ENCODE data around the gene NSD1. TPM values are rescaled to one million over a fixed set of nuclear protein-coding genes. Genes with fewer than 3 reads are reported as not detected.

The NSD1 gene
- total and polyA plus RNA-seq, 2 of the 4 experiments (the other 2 are of a cell fraction): 7.7 to 31.0 TPM

DNA sequence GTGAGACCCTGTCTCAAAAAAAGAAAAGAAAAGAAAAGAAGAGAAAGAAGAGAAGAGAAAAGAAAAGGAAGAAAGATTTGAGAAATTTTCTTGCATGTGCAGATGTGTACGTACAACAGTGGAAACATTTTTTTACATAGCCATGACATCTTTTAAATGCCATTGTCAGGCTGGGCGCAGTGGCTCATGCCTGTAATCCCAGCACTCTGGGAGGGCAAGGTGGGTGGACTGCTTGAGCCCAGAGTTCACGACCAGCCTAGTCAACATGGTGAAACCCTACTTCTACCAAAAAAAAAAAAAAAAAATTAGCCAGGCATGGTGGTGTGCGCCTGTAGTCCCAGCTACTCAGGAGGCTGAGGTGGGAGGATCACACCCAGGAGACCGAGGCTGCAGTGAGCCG is 211.3 kb downstream of the NSD1 start:
- no peak for TF ChIP-seq NFE2L2 (IDR thresholded peaks at IDR 0.05; ENCODE audit: low read depth, low read length)
- TF ChIP-seq SMC3 (IDR thresholded peaks at IDR 0.05; ENCODE audit: low read depth, low read length): no peak
- TF ChIP-seq CEBPB (IDR thresholded peaks at IDR 0.05; ENCODE audit: low read depth, low read length): no peak
- TF ChIP-seq MAFK (IDR thresholded peaks at IDR 0.05; ENCODE audit: low read depth, low read length): no peak
- TF ChIP-seq RCOR1 (IDR thresholded peaks at IDR 0.05; ENCODE audit: insufficient replicate concordance, low read length): no peak
- TF ChIP-seq, protein P1, sequence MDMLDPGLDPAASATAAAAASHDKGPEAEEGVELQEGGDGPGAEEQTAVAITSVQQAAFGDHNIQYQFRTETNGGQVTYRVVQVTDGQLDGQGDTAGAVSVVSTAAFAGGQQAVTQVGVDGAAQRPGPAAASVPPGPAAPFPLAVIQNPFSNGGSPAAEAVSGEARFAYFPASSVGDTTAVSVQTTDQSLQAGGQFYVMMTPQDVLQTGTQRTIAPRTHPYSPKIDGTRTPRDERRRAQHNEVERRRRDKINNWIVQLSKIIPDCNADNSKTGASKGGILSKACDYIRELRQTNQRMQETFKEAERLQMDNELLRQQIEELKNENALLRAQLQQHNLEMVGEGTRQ (IDR thresholded peaks at IDR 0.05; ENCODE audit: low read depth, low read length): no peak
- TF ChIP-seq FOS (IDR thresholded peaks at IDR 0.05; ENCODE audit: low read depth, low read length): no peak
- TF ChIP-seq ELK1 (IDR thresholded peaks at IDR 0.05; ENCODE audit: borderline replicate concordance, low read depth, low read length): no peak
- TF ChIP-seq MXI1 (IDR thresholded peaks at IDR 0.05; ENCODE audit: borderline replicate concordance, low read depth, low read length): no peak
- no peak for TF ChIP-seq MAZ (IDR thresholded peaks at IDR 0.05; ENCODE audit: borderline replicate concordance, low read depth, low read length)
- TF ChIP-seq CHD1 (IDR thresholded peaks at IDR 0.05; ENCODE audit: low read depth, low read length): no peak
- no peak for TF ChIP-seq RFX5 (IDR thresholded peaks at IDR 0.05; ENCODE audit: low read depth, low read length)
- TF ChIP-seq, protein P2, sequence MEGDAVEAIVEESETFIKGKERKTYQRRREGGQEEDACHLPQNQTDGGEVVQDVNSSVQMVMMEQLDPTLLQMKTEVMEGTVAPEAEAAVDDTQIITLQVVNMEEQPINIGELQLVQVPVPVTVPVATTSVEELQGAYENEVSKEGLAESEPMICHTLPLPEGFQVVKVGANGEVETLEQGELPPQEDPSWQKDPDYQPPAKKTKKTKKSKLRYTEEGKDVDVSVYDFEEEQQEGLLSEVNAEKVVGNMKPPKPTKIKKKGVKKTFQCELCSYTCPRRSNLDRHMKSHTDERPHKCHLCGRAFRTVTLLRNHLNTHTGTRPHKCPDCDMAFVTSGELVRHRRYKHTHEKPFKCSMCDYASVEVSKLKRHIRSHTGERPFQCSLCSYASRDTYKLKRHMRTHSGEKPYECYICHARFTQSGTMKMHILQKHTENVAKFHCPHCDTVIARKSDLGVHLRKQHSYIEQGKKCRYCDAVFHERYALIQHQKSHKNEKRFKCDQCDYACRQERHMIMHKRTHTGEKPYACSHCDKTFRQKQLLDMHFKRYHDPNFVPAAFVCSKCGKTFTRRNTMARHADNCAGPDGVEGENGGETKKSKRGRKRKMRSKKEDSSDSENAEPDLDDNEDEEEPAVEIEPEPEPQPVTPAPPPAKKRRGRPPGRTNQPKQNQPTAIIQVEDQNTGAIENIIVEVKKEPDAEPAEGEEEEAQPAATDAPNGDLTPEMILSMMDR (conservative IDR thresholded peaks at IDR 0.05; ENCODE audit: low read depth, low read length): no peak
- TF ChIP-seq POLR2A (IDR thresholded peaks at IDR 0.05; ENCODE audit: low read depth, low read length): no peak
- TF ChIP-seq RAD21 (IDR thresholded peaks at IDR 0.05; ENCODE audit: low read length): no peak
- TF ChIP-seq BHLHE40 (IDR thresholded peaks at IDR 0.05; ENCODE audit: low read depth, low read length): no peak
- peaks cover 15% of the 10 kb centered on the region for H3K4me1 ChIP-seq (ENCODE audit: control insufficient read depth, insufficient read depth, low read length)
- no peak overlapping the region for H3K4me2 ChIP-seq (ENCODE audit: low read depth, low read length)
- no peak overlapping the region for H2BK20ac ChIP-seq (ENCODE audit: low read depth, low read length)
- no peak overlapping the region for H4K8ac ChIP-seq (ENCODE audit: low read depth in 2 of 2, low read length in 2 of 2)
- no peak overlapping the region for H2AK5ac ChIP-seq (ENCODE audit: low read depth, low read length)
- H3K27me3 ChIP-seq (ENCODE audit: control insufficient read depth, insufficient read depth, low read length): no peaks in the 10 kb centered on the region
- H2BK120ac ChIP-seq (ENCODE audit: low read depth, low read length): no peak overlapping the region
- no peak overlapping the region for H3K4me3 ChIP-seq (ENCODE audit: insufficient read depth, low read depth, low read length)
- no peak overlapping the region for H3K23ac ChIP-seq (ENCODE audit: low read depth, low read length)
- H3K27ac ChIP-seq (ENCODE audit: insufficient read depth, low read length): no peak overlapping the region
- dilution Hi-C loops (cut with HindIII; ENCODE audit: low sequenced_read_pairs, unreplicated experiment): no loop called here
- no peak overlapping the region for H2AK9ac ChIP-seq (replicated peaks; ENCODE audit: low read depth, low read length, poor library complexity)
- H2BK15ac ChIP-seq (ENCODE audit: low read depth, low read length): no peak overlapping the region
- no peak overlapping the region for H3K9ac ChIP-seq (ENCODE audit: low read depth, low read length)
- DNase-seq (no peak), ATAC-seq (ENCODE audit: low read depth) (no peak)
- H3K4ac ChIP-seq (ENCODE audit: low read depth, low read length): no peak overlapping the region
- CTCF ChIA-PET: no interaction called here
- POLR2A ChIA-PET (ENCODE audit: unreplicated experiment): no interaction called here
- peaks cover 18% of the 10 kb centered on the region; the same call in 1 of the 2 replicates for H4K20me1 ChIP-seq (ENCODE audit: insufficient read depth, low read length)
- H3K9me1 ChIP-seq (ENCODE audit: insufficient read depth, low read length): peaks cover 8% of the 10 kb centered on the region; the same call in 1 of the 2 replicates
- no CpG with 5 or more reads among the region's 6 CpGs for WGBS, 2 experiments (ENCODE audit: extremely low coverage in 2 of 2, insufficient read length in 1 of 2)
- H2AFZ ChIP-seq (replicated peaks; ENCODE audit: low read length, poor library complexity): no peak overlapping the region
- H3K36me3 ChIP-seq (ENCODE audit: control insufficient read depth, insufficient read depth, low read length): peaks cover 11% of the 10 kb centered on the region
- H4K91ac ChIP-seq (ENCODE audit: insufficient read depth, low read depth, low read length): no peak overlapping the region
- H3K18ac ChIP-seq (ENCODE audit: low read depth, low read length): no peak overlapping the region
- H4K5ac ChIP-seq (ENCODE audit: low read depth, low read length): no peak overlapping the region
- no peak overlapping the region for H3K56ac ChIP-seq (ENCODE audit: extremely low read depth, insufficient read depth, low read length)
- intact Hi-C loops (cut with micrococcal nuclease): no loop called here
- in situ Hi-C loops (cut with MboI; ENCODE audit: low sequenced_read_pairs): no loop called here
- no peak overlapping the region for H3K14ac ChIP-seq (replicated peaks; ENCODE audit: low read depth, low read length)
- no peaks in the 10 kb centered on the region for H3K9me3 ChIP-seq (ENCODE audit: control insufficient read depth, insufficient read depth, low read length)
- no peak overlapping the region for H2BK5ac ChIP-seq (ENCODE audit: low read depth, low read length, poor library complexity, severe bottlenecking)
- peaks cover 41 to 50% of the 10 kb centered on the region in 2 experiments for H3K79me1 ChIP-seq (ENCODE audit: low read depth in 1 of 2, low read length in 2 of 2)
- no TSS peak for BruUV-seq (replicated peaks)

Measured in IMR-90 (cell line).